DMS53 treated with DMSO at 0.1 percent for 48 hours (cell line): ENCODE measurements around the gene RFK.

Experiments used
- DNase-seq: peaks from one replicate; lab custom pipeline; 2025; ENCODE audit not compliant: unreplicated experiment; lab: John Stamatoyannopoulos, UW

Gene RFK

GRCh38 chr9:76336027-76336426, 58.2 kb downstream of the RFK start:
- no peak for DNase-seq
